GM10266 (cell line): ENCODE results near the gene DLST.
"Not testable (repeated sequence)": the region's sequence is repeated elsewhere in the genome, so short reads cannot be mapped to it uniquely, and the experiment has no call there.

Experiments used
- DNase-seq: peaks from one replicate; pipeline ENCODE4 v3.0.0; 2012; ENCODE audit errors: extremely low spot score
- TF ChIP-seq, protein P1 (sequence below): IDR thresholded peaks from 2 replicates; pipeline ENCODE4 v1.5.1; 2012; ENCODE audit warnings: mild to moderate bottlenecking, low read depth; ENCODE audit not compliant: control insufficient read depth, insufficient read depth; ENCODE audit errors: missing control alignments

DLST gene

DNA sequence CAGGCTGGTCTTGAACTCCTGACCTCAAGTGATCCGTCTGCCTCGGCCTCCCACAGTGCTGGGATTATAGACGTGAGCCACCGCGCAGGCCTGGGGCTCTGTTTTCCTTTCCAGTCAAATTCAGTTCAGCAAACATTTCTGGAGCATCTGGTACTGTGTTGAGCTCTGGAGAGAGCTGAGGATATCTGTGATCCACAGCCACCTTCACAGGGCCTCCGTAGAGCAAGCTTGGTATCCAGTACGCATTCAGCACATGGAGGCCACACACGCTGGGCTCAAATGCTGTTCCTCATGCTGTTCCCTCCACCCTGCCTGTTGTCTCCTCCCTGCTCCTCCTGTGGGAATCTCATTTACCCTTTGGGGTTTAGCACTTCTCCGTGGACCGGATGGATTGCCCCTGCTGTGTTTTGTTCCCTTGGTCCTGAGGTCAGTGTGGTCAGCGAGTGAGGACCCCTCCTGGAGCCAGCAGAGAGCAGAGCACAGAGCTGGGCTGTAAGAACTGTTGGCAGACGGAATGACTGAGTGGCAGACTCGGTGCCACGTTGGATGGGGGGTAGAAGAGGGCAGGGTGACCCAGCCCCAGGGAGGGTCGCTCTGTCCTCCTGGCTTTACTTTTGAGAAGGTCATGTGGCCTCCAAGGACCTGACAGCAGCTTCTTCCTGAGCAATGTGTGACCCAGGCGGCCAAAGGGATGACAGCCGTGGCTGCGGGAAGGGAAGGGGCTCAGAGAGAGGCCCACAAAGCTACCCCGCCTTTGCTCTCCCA lies 40.5 kb downstream of the DLST start:
- TF ChIP-seq, protein P1, sequence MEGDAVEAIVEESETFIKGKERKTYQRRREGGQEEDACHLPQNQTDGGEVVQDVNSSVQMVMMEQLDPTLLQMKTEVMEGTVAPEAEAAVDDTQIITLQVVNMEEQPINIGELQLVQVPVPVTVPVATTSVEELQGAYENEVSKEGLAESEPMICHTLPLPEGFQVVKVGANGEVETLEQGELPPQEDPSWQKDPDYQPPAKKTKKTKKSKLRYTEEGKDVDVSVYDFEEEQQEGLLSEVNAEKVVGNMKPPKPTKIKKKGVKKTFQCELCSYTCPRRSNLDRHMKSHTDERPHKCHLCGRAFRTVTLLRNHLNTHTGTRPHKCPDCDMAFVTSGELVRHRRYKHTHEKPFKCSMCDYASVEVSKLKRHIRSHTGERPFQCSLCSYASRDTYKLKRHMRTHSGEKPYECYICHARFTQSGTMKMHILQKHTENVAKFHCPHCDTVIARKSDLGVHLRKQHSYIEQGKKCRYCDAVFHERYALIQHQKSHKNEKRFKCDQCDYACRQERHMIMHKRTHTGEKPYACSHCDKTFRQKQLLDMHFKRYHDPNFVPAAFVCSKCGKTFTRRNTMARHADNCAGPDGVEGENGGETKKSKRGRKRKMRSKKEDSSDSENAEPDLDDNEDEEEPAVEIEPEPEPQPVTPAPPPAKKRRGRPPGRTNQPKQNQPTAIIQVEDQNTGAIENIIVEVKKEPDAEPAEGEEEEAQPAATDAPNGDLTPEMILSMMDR, result no peak
- DNase-seq, result peak; percentile 18

DNA sequence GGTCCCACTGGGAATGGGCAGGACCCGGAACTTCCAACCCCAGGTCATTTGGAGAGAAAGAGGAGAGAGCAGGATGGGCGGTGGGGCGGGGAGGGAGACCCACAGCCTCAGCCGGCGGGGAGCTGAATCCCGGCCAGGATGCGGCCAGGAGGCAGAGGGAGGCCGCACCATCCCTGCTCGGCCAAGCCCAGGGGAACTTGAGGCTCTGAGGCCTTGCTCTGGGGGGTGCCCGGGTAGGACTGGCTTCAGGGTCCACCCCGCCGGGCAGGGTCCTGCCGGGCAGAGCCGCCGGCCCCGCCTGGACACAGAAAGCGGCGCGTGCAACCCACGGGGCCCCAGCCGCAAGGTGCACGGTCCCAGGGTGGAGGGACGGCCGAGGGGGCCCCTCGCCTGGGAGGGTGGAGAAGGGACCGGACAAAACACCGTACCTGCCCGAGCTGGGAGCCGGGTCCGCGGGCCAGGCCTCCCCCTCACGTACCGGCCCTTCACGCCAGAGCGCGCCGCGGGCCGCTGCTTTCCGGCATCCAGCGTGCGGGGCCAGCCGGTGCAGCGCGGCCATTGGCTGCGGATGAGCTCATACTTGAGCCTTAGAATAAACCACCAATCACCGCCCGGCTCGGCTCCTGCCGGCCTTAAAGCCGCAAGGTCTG lies 41.2 kb downstream of the DLST start, which contains the start of gene RPS6KL1:
RPS6KL1 (minus strand) TSS at position 509 of the 650 bp plus-strand sequence. CDS start 1,719 bp downstream, outside the sequence.
- DNase-seq, result peak; percentile 90
- TF ChIP-seq, protein P1, result no peak

DNA sequence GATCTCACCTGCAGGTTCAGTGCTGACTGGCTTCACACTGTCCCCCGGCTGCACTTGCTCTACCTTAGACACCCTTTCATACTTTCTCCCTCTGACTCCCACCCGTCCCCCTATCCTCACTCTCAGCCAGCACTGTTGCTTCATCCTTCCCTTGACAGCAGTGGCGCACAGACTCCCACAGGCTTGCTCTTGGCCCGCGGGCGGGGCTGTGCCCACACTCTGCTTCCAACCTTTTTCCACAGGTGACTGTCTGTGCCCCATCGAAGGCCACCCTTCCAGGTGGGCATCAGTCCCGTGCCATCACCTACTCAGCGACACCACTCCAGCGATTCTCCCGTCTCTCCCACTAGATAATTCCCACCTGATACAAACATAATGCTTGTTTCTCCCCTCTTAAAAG lies 42.3 kb downstream of the DLST start:
- TF ChIP-seq, protein P1, result no peak
- no peak for DNase-seq

DNA sequence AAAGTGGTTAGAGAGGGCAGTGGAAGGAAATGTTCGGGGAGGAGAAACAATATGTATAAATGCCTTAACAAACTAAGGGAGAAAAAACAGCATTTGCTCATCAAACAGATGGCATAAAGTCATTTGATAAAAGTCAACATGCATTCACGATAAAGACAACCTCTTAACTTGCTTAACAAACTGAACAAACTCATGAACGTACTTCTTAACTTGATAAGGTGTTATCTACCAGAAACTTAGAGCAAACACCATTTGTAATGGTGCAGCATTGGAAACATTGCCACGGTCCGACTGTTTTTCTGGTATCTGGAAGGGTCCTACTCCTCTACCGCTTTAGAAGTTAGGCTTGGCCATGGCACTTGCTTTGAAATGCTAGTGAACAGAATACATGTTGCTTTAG lies 45.5 kb downstream of the DLST start:
- DNase-seq, result no peak

DNA sequence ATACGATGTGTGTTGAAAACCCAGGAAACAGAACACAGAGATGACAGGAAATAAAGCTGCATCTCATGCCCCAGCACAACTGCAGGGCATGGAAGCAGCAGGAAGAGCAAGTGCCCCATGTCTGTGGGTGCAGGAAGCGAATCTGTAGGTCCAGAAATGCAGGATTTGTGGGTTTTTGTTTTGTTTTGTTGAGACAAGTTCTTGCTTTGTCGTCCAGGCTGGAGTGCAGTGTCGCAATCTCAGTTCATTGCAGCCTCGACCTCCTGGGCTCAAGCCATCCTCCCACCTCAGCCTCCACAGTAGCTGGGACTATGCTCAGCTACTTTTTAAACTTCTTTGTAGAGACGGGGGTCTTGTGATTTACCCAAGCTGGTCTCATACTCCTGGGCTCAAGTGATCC lies 47.5 kb downstream of the DLST start:
- TF ChIP-seq, protein P1, result no peak
- no peak for DNase-seq

More for the DNA sequence above, 45.5 kb downstream of the DLST start:
- TF ChIP-seq, protein P1, result no peak

DNA sequence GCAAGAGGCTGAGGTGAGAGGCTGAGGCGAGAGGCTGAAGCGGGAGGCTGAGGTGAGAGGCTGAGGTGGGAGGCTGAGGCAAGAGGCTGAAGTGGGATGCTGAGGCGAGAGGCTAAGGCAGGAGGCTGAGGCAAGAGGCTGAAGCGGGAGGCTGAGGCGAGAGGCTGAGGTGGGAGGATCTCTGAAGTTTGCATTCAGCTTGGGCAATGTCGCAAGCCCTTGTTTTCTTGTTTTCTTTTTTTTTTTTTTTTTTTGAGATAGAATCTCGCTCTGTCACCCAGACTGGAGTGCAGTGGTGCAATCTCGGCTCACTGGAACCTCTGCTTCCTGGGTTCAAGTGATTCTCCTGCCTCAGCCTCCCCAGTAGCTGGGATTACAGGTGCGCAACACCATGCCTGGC lies 50.0 kb downstream of the DLST start:
- DNase-seq, result not testable (repeated sequence)

DNA sequence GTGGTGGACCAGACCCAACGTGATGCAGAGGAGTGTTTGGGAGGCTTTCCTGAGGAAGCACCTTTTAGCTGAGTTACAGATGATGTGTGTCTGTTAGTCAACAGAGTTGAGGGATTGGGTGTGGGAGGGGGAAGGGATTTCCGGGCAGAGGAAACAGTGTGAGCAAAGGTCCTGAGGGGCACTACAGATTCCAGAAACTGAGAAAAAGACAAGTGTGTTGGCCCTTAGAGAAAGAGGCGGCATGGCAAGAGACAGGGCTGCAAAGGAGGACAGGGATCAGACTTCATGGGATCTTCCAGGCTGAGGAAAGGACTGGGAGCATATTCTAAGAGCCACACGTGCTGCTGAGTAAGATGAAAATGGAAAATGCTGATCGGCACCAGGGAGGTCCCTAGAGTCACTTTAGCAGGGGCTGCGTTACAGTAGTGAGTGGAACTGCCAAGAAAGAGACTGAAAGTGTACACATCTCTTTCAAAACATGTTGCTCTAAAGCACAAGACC lies 50.7 kb downstream of the DLST start:
- no peak for DNase-seq
- TF ChIP-seq, protein P1, result no peak

DNA sequence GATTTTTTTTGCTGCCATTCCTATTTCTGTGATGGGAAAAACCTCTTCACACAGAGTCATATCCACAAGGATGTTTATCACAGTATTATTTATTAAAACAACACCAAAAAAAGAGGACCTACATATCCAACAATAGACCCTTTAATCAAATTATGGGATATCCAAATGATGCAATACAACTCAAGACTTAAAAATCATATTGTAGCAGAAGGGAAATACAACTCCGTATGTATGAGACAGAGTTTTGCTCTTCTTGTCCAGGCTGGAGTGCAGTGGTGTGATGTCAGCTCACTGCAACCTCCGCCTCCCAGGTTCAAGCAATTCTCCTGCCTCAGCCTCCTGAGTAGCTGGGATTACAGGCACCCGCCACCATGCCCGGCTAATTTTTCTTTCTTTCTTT lies 51.2 kb downstream of the DLST start:
- not testable (repeated sequence) for DNase-seq
